ENCODE data around the gene ASTN1.
A peak's percentile ranks its signal among the peaks of the same experiment; 100 is the strongest.

ASTN1 gene

GRCh38 chr1:176853503-176853902 lies 311.0 kb downstream of the ASTN1 start:
- no peak for TF ChIP-seq FOXP2 (optimal IDR thresholded peaks at IDR 0.05; ENCODE audit: borderline replicate concordance, extremely low read depth, extremely low read length, insufficient read depth)
- TF ChIP-seq REST (IDR thresholded peaks at IDR 0.05; ENCODE audit: insufficient read depth in 1 of 2, low read depth in 2 of 2, low read length in 2 of 2), result no peak
- TF ChIP-seq POLR2AphosphoS5 (IDR thresholded peaks at IDR 0.05; ENCODE audit: low read depth, low read length), result no peak

GRCh38 chr1:176852124-176852523 lies 312.4 kb downstream of the ASTN1 start:
- no peak for TF ChIP-seq SIN3A (IDR thresholded peaks at IDR 0.05; ENCODE audit: borderline replicate concordance, insufficient read depth, low read length)
- TF ChIP-seq FOXP2 (optimal IDR thresholded peaks at IDR 0.05; ENCODE audit: borderline replicate concordance, extremely low read depth, extremely low read length, insufficient read depth), result no peak

- no peak for TF ChIP-seq REST (IDR thresholded peaks at IDR 0.05; ENCODE audit: insufficient read depth in 1 of 2, low read depth in 2 of 2, low read length in 2 of 2)
- no peak for TF ChIP-seq FOXP2 (optimal IDR thresholded peaks at IDR 0.05; ENCODE audit: borderline replicate concordance, extremely low read depth, extremely low read length, insufficient read depth)
- no peak for TF ChIP-seq POLR2AphosphoS5 (IDR thresholded peaks at IDR 0.05; ENCODE audit: low read depth, low read length)
- no peak for TF ChIP-seq TAF1 (IDR thresholded peaks at IDR 0.05; ENCODE audit: borderline replicate concordance, insufficient read depth, low read length)
- TF ChIP-seq SIN3A (IDR thresholded peaks at IDR 0.05; ENCODE audit: borderline replicate concordance, insufficient read depth, low read length), result no peak
Observed at GRCh38 chr1:176850871-176851270, 313.6 kb downstream of the ASTN1 start.

GRCh38 chr1:176849281-176849680 lies 315.2 kb downstream of the ASTN1 start:
- TF ChIP-seq POLR2AphosphoS5 (IDR thresholded peaks at IDR 0.05; ENCODE audit: low read depth, low read length) (no peak), SIN3A (IDR thresholded peaks at IDR 0.05; ENCODE audit: borderline replicate concordance, insufficient read depth, low read length) (no peak), TAF1 (IDR thresholded peaks at IDR 0.05; ENCODE audit: borderline replicate concordance, insufficient read depth, low read length) (no peak), FOXP2 (optimal IDR thresholded peaks at IDR 0.05; ENCODE audit: borderline replicate concordance, extremely low read depth, extremely low read length, insufficient read depth) (no peak), REST (IDR thresholded peaks at IDR 0.05; ENCODE audit: insufficient read depth in 1 of 2, low read depth in 2 of 2, low read length in 2 of 2) (no peak)

GRCh38 chr1:176847052-176847451 lies 317.5 kb downstream of the ASTN1 start:
- TF ChIP-seq SIN3A (IDR thresholded peaks at IDR 0.05; ENCODE audit: borderline replicate concordance, insufficient read depth, low read length) (no peak), REST (IDR thresholded peaks at IDR 0.05; ENCODE audit: insufficient read depth in 1 of 2, low read depth in 2 of 2, low read length in 2 of 2) (peak in 1 of 2 experiments; percentile 41; a peak in 1 of 4 replicates)
